HG02759 (cell line): ENCODE measurements around the gene HMG20B.
"Not testable (repeated sequence)": the region's sequence is repeated elsewhere in the genome, so short reads cannot be mapped to it uniquely, and the experiment has no call there.

Source experiments
- ATAC-seq: cut with Tn5 transposase; IDR thresholded peaks from one replicate; pipeline ENCODE4 v1.9.1; 2021; ENCODE audit warnings: mild to moderate bottlenecking, moderate library complexity; ENCODE audit not compliant: unreplicated experiment

Gene HMG20B

GRCh38 chr19:3580156-3580934 lies 7.6 kb downstream of the HMG20B start:
- no peak for ATAC-seq

DNA sequence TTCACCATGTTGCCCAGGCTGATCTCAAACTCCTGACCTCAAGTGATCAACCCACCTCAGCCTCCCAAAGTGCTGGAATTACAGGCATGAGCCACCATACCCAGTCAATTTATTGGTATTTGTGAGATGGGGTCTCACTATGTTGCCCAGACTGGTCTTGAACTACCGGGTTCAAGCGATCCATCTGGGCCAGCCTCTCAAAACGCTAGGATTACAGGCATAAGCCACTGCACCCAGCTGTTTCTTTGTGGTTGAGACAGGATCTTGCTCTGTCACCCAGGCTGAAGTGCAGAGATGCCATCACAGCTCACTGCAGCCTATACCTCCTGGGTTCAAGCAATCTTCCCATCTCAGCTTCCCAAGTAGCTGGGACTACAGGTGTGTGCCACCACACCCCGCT lies 9.0 kb downstream of the HMG20B start:
- ATAC-seq, result not testable (repeated sequence)

- ATAC-seq, result not testable (repeated sequence)
Measured at GRCh38 chr19:3584036-3584802, 11.5 kb downstream of the HMG20B start.

- ATAC-seq, result no peak
Measured at GRCh38 chr19:3585301-3586126, 12.8 kb downstream of the HMG20B start, which contains the start of gene GIPC3. Gene GIPC3 (plus strand): TSS chr19:3585478. CDS start chr19:3585598, 120 bp downstream.

DNA sequence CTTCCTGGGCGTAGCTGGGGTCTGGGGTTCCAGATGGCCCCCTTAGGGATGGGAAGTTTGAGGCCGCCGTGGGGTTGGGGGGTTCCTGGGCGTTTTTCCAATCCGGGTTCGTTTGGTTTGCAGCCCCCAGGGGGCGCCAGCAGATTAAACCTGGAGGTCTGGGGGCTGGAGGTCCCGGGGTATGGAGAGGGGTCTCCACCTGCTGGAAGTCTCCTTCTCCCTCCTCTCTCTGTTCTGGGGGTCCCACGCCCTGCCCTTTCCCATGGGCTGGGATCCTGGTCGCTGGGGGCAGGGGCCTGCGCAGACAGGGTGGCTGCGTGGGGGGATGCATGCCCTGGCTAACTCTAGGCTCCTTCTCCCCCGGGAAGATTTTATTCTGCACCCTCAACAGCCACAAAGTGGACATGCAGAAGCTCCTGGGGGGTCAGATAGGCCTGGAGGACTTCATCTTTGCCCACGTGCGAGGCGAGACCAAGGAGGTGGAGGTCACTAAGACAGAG lies 13.4 kb downstream of the HMG20B start:
- ATAC-seq, result no peak

GRCh38 chr19:3586707-3587346 lies 14.1 kb downstream of the HMG20B start:
- ATAC-seq, result no peak

GRCh38 chr19:3589439-3589838 lies 16.7 kb downstream of the HMG20B start:
- ATAC-seq, result no peak

- no peak for ATAC-seq
Measured at GRCh38 chr19:3589949-3590348, 17.2 kb downstream of the HMG20B start.

DNA sequence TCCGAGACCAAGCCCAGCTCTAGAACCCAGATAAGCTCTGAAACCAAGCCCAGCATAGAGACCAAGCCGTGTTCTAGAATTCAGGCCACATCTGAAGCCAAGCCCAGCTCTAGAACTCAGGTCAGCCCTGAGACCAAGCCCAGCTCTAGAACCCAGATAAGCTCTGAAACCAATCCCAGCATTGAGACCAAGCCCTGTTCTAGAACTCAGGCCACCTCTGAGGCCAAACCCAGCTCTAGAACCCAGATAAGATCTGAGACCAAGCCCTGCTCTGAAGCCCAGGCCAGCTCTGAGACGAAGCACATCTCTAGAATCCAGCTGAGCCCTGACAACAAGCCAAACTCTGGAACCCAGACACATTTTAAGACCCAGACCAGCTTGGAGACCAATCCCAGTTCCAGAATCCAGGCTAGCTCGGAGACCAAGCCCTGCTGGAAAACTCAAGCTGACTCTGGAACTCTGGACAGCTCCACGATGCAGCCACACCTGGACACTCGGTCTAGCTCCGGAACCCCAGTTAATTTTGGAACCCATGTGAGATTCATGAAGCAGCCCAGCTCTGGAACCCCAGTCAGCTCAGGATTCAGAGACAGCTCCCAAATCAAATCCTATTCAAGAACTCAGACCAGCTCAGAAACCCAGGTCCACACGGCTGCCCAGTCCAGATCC lies 18.4 kb downstream of the HMG20B start:
- no peak for ATAC-seq

DNA sequence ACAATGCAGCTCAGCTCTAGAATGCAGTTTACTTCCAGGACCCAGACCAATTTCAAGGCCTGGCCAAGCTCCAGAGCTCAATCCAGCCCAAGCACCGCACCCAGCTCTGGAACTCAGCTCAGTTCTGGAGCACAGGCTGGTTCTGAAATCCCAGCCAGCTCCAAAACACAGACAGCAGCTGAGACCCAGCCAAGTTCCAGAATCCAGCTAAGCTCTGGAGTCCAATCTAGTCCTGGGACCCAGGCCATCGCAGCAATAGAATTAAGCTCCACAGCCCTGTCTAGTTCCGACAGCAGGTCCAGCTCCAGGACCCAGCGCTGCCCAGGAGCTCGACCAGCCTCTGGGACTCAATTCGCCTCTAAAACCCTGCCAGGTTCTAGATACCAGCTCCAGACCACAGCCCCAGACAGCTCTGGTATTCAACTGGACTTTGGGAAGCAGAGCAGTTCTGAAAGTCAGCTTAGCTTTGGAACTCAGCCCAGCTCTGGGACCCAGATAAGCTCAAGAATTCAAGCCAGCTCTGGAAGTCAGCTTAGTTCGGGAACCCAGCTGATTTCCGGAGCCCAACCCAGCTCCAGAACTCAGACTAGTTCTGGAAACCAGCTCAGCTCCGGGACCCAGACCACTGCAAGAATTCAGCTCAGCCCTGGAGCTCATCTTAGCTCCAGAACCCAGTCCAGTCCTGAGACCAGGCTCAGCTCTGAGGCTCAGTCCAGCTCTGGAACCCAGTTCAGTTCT lies 19.3 kb downstream of the HMG20B start:
- ATAC-seq, result no peak

DNA sequence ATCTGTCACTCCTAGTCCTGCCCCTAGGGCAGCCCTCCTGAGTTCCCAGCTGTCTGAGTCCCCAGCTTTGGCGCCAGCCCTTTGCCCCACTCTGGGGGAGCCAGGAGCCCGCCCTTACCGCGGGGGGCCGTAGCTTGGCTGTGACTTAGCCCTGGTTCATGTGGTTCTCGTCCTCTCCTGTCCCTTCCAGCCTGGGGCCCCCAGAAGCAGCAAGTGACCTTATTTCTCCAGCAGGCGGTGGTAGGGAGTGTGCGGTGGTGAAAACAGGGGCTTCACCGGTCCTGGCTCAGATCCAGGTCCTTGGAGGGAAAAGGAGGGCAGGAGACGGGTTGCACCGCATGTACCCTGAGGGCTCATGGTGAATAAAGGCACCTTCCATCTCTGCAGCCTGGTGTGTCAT lies 20.4 kb downstream of the HMG20B start:
- no peak for ATAC-seq

GRCh38 chr19:3595521-3596061 lies 22.8 kb downstream of the HMG20B start:
- no peak for ATAC-seq

DNA sequence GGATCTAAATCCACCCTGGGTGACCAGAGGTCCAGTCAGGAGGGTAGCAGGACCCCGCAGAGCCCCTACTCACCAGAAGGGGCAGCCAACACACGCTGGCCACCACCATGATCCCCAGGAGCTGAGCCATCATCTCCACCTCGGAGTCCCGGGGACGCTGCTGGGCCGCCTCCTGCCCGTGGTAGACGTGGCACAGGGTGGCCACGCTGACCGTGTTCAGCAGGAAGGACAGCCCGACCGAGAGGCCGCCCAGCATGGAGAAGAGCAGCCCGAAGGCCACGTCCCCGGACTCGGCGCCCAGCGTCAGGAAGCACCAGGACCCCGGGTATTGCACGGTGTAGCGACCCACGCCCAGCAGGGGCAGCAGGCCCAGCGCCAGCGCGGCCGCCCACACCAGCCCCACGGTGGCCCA lies 27.0 kb downstream of the HMG20B start:
- ATAC-seq, result no peak

GRCh38 chr19:3601021-3601420 lies 28.3 kb downstream of the HMG20B start:
- ATAC-seq, result no peak

- ATAC-seq, result no peak
Measured at GRCh38 chr19:3603121-3603811, 30.5 kb downstream of the HMG20B start.

GRCh38 chr19:3604227-3604986 lies 31.7 kb downstream of the HMG20B start:
- ATAC-seq, result no peak

DNA sequence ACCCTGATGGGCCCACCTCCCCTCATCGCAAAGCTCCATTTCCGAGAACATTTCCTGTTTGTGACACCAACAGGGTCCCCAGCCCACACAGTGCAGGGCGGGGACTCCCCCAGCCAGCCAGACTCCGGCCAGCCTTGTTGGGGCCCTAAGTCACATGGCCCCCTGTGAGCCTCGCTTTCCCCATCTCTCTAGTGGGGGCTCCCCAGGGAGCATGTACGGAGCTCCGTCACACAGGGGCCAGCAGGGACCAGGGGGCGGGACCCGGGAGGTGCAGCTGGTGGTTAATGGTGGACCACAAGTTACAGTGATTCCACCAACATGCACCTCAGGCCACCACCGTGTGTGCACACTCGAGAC lies 32.2 kb downstream of the HMG20B start:
- no peak for ATAC-seq

GRCh38 chr19:3605361-3605760 lies 32.6 kb downstream of the HMG20B start:
- ATAC-seq, result no peak
